GM12878 (cell line): Measurements from ENCODE around the gene APC2.

Experiments used
- CUX1 ChIP-seq: IDR thresholded peaks from 2 replicates; pipeline ENCODE4 v1.6.1; 2012; ENCODE audit warnings: improper control_type of control experiment, low read depth, low read length; ENCODE audit not compliant: insufficient replicate concordance
- TCF12 ChIP-seq: IDR thresholded peaks from 2 replicates; pipeline ENCODE4 v1.6.1; 2011; ENCODE audit warnings: low read depth, mild to moderate bottlenecking, low read length
- ZBTB33 ChIP-seq: fragments of 450-650 bp; IDR thresholded peaks from 2 replicates; pipeline ENCODE4 v1.6.1; 2017; ENCODE audit warnings: mild to moderate bottlenecking

GRCh38 chr19:1425902-1426301, 24.0 kb upstream of the APC2 start:
- no peak for TF ChIP-seq CUX1
- no peak for TF ChIP-seq ZBTB33
- no peak for TF ChIP-seq TCF12
